ENCODE results near the gene PAK1. TPM values are rescaled to one million over a fixed set of nuclear protein-coding genes. Genes with fewer than 3 reads are reported as not detected.
"Not testable (repeated sequence)": the region's sequence is repeated elsewhere in the genome, so short reads cannot be mapped to it uniquely, and the experiment has no call there.

The PAK1 gene
- total RNA-seq, 6 donors from 2014 or later = 14.9 to 49.2 (median 30.1) TPM

- Histone ChIP-seq H3K4me3 (no peak overlapping the region), H3K36me3 (no peaks in the 10 kb centered on the region), H3K4me1 (no peaks in the 10 kb centered on the region), H3K27me3 (no peaks in the 10 kb centered on the region), H3K27ac (no peak overlapping the region), H3K9me3 (no peaks in the 10 kb centered on the region)
- 79 to 83% methylated on average over 3 of the region's 3 CpGs for WGBS, 2 donors
- ATAC-seq (ENCODE audit: low FRiP score in 2 of 2) = no peak
- no peak for DNase-seq
- TF ChIP-seq EP300 (IDR thresholded peaks at IDR 0.05) = no peak
- no peak for TF ChIP-seq POLR2AphosphoS5 (IDR thresholded peaks at IDR 0.05)
- TF ChIP-seq POLR2A (IDR thresholded peaks at IDR 0.05) = no peak
- TF ChIP-seq CTCF (IDR thresholded peaks at IDR 0.05) = no peak
Measured at GRCh38 chr11:77302752-77303151, 171.1 kb downstream of the PAK1 start.

GRCh38 chr11:77301510-77301909 is 172.4 kb downstream of the PAK1 start, which contains the start of gene GDPD4:
Gene GDPD4 (minus strand): TSS chr11:77301686. CDS start chr11:77285137, 16,549 bp downstream.
- TF ChIP-seq POLR2A (IDR thresholded peaks at IDR 0.05) = no peak
- TF ChIP-seq POLR2AphosphoS5 (IDR thresholded peaks at IDR 0.05) = no peak
- TF ChIP-seq EP300 (IDR thresholded peaks at IDR 0.05) = no peak
- no peak for TF ChIP-seq CTCF (IDR thresholded peaks at IDR 0.05)
- Histone ChIP-seq H3K9me3 (no peaks in the 10 kb centered on the region), H3K4me1 (no peaks in the 10 kb centered on the region), H3K4me3 (no peak within 1 kb of the TSS), H3K36me3 (no peaks in the 10 kb centered on the region), H3K27me3 (no peaks in the 10 kb centered on the region), H3K27ac (no peak within 1 kb of the TSS)
- DNase-seq = peak in 1 of 2 donors; percentile 57
- WGBS, 2 donors = 77 to 92% methylated on average over 12 to 15 of the region's 15 CpGs
- ATAC-seq (ENCODE audit: low FRiP score in 2 of 2) = no peak

GRCh38 chr11:77300695-77301094 is 173.2 kb downstream of the PAK1 start:
- H3K27ac ChIP-seq = no peak overlapping the region
- H3K27me3 ChIP-seq = no peaks in the 10 kb centered on the region
- ATAC-seq (ENCODE audit: low FRiP score in 2 of 2) = no peak
- no peaks in the 10 kb centered on the region for H3K36me3 ChIP-seq
- H3K4me3 ChIP-seq = no peak overlapping the region
- 65 to 77% methylated on average over 5 of the region's 5 CpGs for WGBS, 2 donors
- H3K9me3 ChIP-seq = no peaks in the 10 kb centered on the region
- DNase-seq = no peak
- TF ChIP-seq EP300 (IDR thresholded peaks at IDR 0.05) = no peak
- no peak for TF ChIP-seq CTCF (IDR thresholded peaks at IDR 0.05)
- no peak for TF ChIP-seq POLR2A (IDR thresholded peaks at IDR 0.05)
- no peak for TF ChIP-seq POLR2AphosphoS5 (IDR thresholded peaks at IDR 0.05)
- H3K4me1 ChIP-seq = no peaks in the 10 kb centered on the region

- not testable (repeated sequence) for ATAC-seq (ENCODE audit: low FRiP score in 2 of 2); H3K27me3 ChIP-seq; H3K4me3 ChIP-seq; H3K27ac ChIP-seq; H3K36me3 ChIP-seq; H3K4me1 ChIP-seq; H3K9me3 ChIP-seq; DNase-seq
- WGBS, 2 donors = 83 to 90% methylated on average over 6 of the region's 6 CpGs
Measured at GRCh38 chr11:77300028-77300427, 173.9 kb downstream of the PAK1 start.

GRCh38 chr11:77299528-77299993 is 174.3 kb downstream of the PAK1 start:
- H3K27me3 ChIP-seq = no peaks in the 10 kb centered on the region
- no peaks in the 10 kb centered on the region for H3K9me3 ChIP-seq
- ATAC-seq (ENCODE audit: low FRiP score in 2 of 2) (no peak), DNase-seq (no peak)
- TF ChIP-seq CTCF (IDR thresholded peaks at IDR 0.05) = no peak
- TF ChIP-seq POLR2AphosphoS5 (IDR thresholded peaks at IDR 0.05) = no peak
- TF ChIP-seq POLR2A (IDR thresholded peaks at IDR 0.05) = no peak
- TF ChIP-seq EP300 (IDR thresholded peaks at IDR 0.05) = no peak
- no peak overlapping the region for H3K4me3 ChIP-seq
- H3K4me1 ChIP-seq = no peaks in the 10 kb centered on the region
- no peak overlapping the region for H3K27ac ChIP-seq
- no peaks in the 10 kb centered on the region for H3K36me3 ChIP-seq
- WGBS, 2 donors = 42 to 84% methylated on average over 2 of the region's 2 CpGs
